Placental pericyte (primary cell): ENCODE results near the gene TTF2. TPM values are rescaled to one million over a fixed set of nuclear protein-coding genes. Genes with fewer than 3 reads are reported as not detected.

Experiments used
- small RNA-seq: library from RNA; depleted of rRNA; stranded (forward); fragments of <200 nt; gene quantifications from one replicate; pipeline ENCODE3, GENCODE V24; 2012; ENCODE audit warnings: low replicate concordance
- total RNA-seq: library from RNA; depleted of rRNA; stranded (reverse); fragments of >200 nt; gene quantifications from 2 replicates; pipeline ENCODE4 v1.2.3, GENCODE V29; 2012

The TTF2 gene
- 6.3 and 30.4 TPM in 2 replicates for total RNA-seq

GRCh38 chr1:117059678-117060440 is at the start of gene TTF2:
Gene TTF2, plus strand, starts transcription at chr1:117060326. Its CDS starts 21 bp downstream, at chr1:117060347.

GRCh38 chr1:117121589-117122329 is 61.6 kb downstream of the TTF2 start, which contains the start of gene TRIM45:
Gene TRIM45, minus strand, starts transcription at chr1:117121749. Its CDS starts 548 bp downstream, at chr1:117121201.

Small RNA genes within 50 kb of the gene (small RNA-seq; reads per million reads assigned to genes)
- 7.8 reads per million, percentile 92 among the genes with 10 or more reads in this experiment for gene MIR942

Other genes starting within 250 kb of the TTF2 start
- 1.3 and 2.7 TPM in 2 replicates for gene PTGFRN, start 150.4 kb upstream of the TTF2 start, total RNA-seq
- not detected in 2 replicates for gene CD101, start 58.6 kb upstream of the TTF2 start, total RNA-seq
- gene TRIM45, start 61.4 kb downstream of the TTF2 start, total RNA-seq: 0.88 and 1.4 TPM in 2 replicates
- not detected in 2 replicates for gene VTCN1, start 150.6 kb downstream of the TTF2 start, total RNA-seq